OCI-LY7 (cell line): ENCODE measurements around the gene C22orf23. TPM values are rescaled to one million over a fixed set of nuclear protein-coding genes. Genes with fewer than 3 reads are reported as not detected.

ENCODE experiments used
- BruUV-seq: library from RNA; stranded (reverse); fragments of 400-500 nt; replicated peaks from 2 replicates; lab custom pipeline; 2021; lab: Mats Ljungman, UMichigan
- CTCF ChIA-PET: fragments of 300-600 bp; sonication (Branson Sonifier 250); formaldehyde crosslinking; loops from one replicate; lab custom pipeline; 2022; ENCODE audit warnings: antibody characterized with exemption; ENCODE audit not compliant: unreplicated experiment; lab: Charles Lee
- POLR2A ChIA-PET: fragments of 300-600 bp; sonication (Branson Sonifier 250); formaldehyde crosslinking; loops from one replicate; lab custom pipeline; 2022; ENCODE audit warnings: antibody characterized with exemption; lab: Charles Lee
- DNase-seq: peaks from one replicate; pipeline ENCODE4 v3.0.0-alpha.2; 2015; ENCODE audit warnings: low spot score
- H2AFZ ChIP-seq: fragments of 200-600 bp; sonication (generic), shearing (Covaris generic); 2 replicates; pipeline ENCODE4 v1.6.1; 2014; ENCODE audit warnings: mild to moderate bottlenecking, antibody characterized with exemption, low read length, moderate library complexity
- H3K27ac ChIP-seq: fragments of 200-600 bp; sonication (generic); 2 replicates; pipeline ENCODE4 v1.5.1; 2014; ENCODE audit warnings: mixed run types, low read depth, mild to moderate bottlenecking, moderate library complexity, low read length, inconsistent platforms; ENCODE audit not compliant: poor library complexity, severe bottlenecking
- H3K36me3 ChIP-seq: fragments of 200-600 bp; sonication (generic); 2 replicates; pipeline ENCODE4 v1.6.1; 2014; ENCODE audit warnings: mild to moderate bottlenecking, antibody characterized with exemption, low read length, moderate library complexity, mixed read lengths; ENCODE audit not compliant: insufficient read depth
- H3K4me1 ChIP-seq: fragments of 200-600 bp; sonication (generic); 2 replicates; pipeline ENCODE4 v1.5.1; 2014; ENCODE audit warnings: mild to moderate bottlenecking, low read length; ENCODE audit not compliant: insufficient read depth, poor library complexity, severe bottlenecking
- H3K4me2 ChIP-seq: fragments of 200-600 bp; sonication (generic); 2 replicates; pipeline ENCODE4 v1.6.1; 2014; ENCODE audit warnings: mild to moderate bottlenecking, low read length
- H3K4me3 ChIP-seq: fragments of 200-600 bp; sonication (generic); 2 replicates; pipeline ENCODE4 v1.5.1; 2014; ENCODE audit warnings: mild to moderate bottlenecking, low read depth, low read length; ENCODE audit not compliant: poor library complexity, severe bottlenecking
- H3K79me2 ChIP-seq: fragments of 200-600 bp; sonication (generic); 2 replicates; pipeline ENCODE4 v1.6.1; 2016; ENCODE audit warnings: low read depth, mild to moderate bottlenecking, low read length, moderate library complexity, mixed read lengths; ENCODE audit not compliant: insufficient read depth
- H3K9me2 ChIP-seq: fragments of 200-600 bp; sonication (generic); 2 replicates; pipeline ENCODE4 v1.6.1; 2016; ENCODE audit warnings: mild to moderate bottlenecking, low read length, mixed read lengths; ENCODE audit not compliant: insufficient read depth
- H3K9me3 ChIP-seq: fragments of 200-600 bp; sonication (generic); 2 replicates; pipeline ENCODE4 v1.6.1; 2014; ENCODE audit warnings: mild to moderate bottlenecking, mixed run types, low read length, mixed read lengths
- H4K20me1 ChIP-seq: fragments of 200-600 bp; sonication (generic); 2 replicates; pipeline ENCODE4 v1.6.1; 2014; ENCODE audit warnings: mild to moderate bottlenecking, antibody characterized with exemption, low read length, moderate library complexity, mixed read lengths; ENCODE audit not compliant: insufficient read depth
- EZH2phosphoT487 ChIP-seq: fragments of 200-600 bp; sonication (generic); IDR thresholded peaks from 2 replicates; pipeline ENCODE4 v1.6.1; 2018; ENCODE audit warnings: low read depth, borderline replicate concordance, mild to moderate bottlenecking, mixed run types, antibody characterized with exemption, low read length, moderate library complexity, mixed read lengths
- intact Hi-C: fragments of 100-400 bp; cut with micrococcal nuclease; formaldehyde crosslinking; loops from one replicate; pipeline ENCODE4 v1.10.0; 2022; ENCODE audit not compliant: unreplicated experiment
- total RNA-seq, 2 experiments: library from RNA; depleted of rRNA in 1 of 2; stranded (reverse); fragments of >200 nt in 1 of 2; shearing (Covaris generic) in 1 of 2; gene quantifications; 2 replicates each; pipeline ENCODE4 v1.2.3, GENCODE V29; 2014 to 2022
- TF ChIP-seq, protein P1 (sequence below): fragments of 200-600 bp; sonication (generic); conservative IDR thresholded peaks from 2 replicates; pipeline ENCODE4 v1.5.1; 2014; ENCODE audit warnings: mild to moderate bottlenecking, antibody characterized with exemption, low read length, moderate library complexity, mixed read lengths

Gene C22orf23
- total RNA-seq, 2 experiments from 2014 or later: 0.57 to 1.2 TPM

DNA sequence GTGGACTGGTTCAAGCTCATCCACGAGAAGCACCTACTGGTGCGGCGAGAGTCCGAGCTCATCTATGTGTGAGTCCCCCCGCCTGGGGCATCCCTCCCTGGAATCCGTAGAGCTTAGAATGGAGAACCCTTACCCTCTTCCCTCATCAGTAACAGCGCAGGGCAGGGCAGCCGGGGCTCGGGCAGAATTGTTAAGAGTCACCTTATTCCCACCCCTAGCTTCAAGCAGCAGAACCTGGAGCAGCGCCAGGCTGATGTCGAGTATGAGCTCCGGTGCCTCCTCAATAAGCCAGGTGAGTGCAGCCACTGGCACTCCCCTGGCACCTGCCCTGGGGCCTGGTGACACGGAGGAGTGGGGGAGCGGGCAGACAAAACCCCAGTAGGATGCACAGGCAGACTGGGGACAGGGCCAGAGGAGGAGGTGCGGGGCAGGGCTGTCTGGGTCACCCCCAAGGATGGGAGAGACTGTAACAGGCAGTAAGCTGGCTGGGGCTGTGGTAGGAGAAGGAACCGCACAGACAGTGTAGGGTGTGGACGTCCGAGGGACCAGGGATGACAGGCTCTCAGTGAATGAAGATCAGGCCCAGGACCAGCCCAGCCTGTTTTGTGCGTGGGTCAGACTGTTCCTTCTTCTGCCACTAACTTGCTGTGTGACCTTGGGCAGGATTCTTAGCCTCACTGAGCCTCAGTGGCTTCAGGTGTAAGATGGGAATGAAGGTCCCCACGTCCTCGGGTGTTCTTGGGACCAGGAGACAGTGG, 20.4 kb downstream of the C22orf23 start:
- peaks cover 4% of the 10 kb centered on the region; the same call in 1 of the 2 replicates for H3K36me3 ChIP-seq
- H3K4me1 ChIP-seq: peaks cover 32% of the 10 kb centered on the region
- H2AFZ ChIP-seq: no peak overlapping the region
- no peak overlapping the region for H3K4me2 ChIP-seq
- no peak for TF ChIP-seq EZH2phosphoT487
- TF ChIP-seq, protein P1, sequence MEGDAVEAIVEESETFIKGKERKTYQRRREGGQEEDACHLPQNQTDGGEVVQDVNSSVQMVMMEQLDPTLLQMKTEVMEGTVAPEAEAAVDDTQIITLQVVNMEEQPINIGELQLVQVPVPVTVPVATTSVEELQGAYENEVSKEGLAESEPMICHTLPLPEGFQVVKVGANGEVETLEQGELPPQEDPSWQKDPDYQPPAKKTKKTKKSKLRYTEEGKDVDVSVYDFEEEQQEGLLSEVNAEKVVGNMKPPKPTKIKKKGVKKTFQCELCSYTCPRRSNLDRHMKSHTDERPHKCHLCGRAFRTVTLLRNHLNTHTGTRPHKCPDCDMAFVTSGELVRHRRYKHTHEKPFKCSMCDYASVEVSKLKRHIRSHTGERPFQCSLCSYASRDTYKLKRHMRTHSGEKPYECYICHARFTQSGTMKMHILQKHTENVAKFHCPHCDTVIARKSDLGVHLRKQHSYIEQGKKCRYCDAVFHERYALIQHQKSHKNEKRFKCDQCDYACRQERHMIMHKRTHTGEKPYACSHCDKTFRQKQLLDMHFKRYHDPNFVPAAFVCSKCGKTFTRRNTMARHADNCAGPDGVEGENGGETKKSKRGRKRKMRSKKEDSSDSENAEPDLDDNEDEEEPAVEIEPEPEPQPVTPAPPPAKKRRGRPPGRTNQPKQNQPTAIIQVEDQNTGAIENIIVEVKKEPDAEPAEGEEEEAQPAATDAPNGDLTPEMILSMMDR: no peak
- no peaks in the 10 kb centered on the region for H3K79me2 ChIP-seq
- no peaks in the 10 kb centered on the region for H4K20me1 ChIP-seq
- H3K9me2 ChIP-seq: no peaks in the 10 kb centered on the region
- ChIA-PET CTCF (no interaction called here), POLR2A (no interaction called here)
- H3K9me3 ChIP-seq: no peaks in the 10 kb centered on the region
- no peak for DNase-seq
- H3K27ac ChIP-seq: no peak overlapping the region
- BruUV-seq: no TSS peak
- intact Hi-C loops: no loop called here
- no peak overlapping the region for H3K4me3 ChIP-seq

- Histone ChIP-seq H3K4me3 (no peak overlapping the region), H3K9me2 (no peaks in the 10 kb centered on the region), H3K36me3 (peaks cover 4% of the 10 kb centered on the region; the same call in 1 of the 2 replicates), H2AFZ (no peak overlapping the region), H3K4me1 (peaks cover 32% of the 10 kb centered on the region), H3K27ac (no peak overlapping the region), H3K9me3 (no peaks in the 10 kb centered on the region), H3K4me2 (0 out of 2 replicates have a peak overlapping the region, but pooled peaks have one; percentile 27), H4K20me1 (no peaks in the 10 kb centered on the region), H3K79me2 (no peaks in the 10 kb centered on the region)
- TF ChIP-seq, protein P1: no peak
- no peak for TF ChIP-seq EZH2phosphoT487
- intact Hi-C loops: no loop called here
- DNase-seq: no peak
- POLR2A ChIA-PET: no interaction called here
- BruUV-seq: no TSS peak
- CTCF ChIA-PET: no interaction called here
These were observed 21.0 kb downstream of the C22orf23 start for GRCh38 chr22:37932401-37932800.

DNA sequence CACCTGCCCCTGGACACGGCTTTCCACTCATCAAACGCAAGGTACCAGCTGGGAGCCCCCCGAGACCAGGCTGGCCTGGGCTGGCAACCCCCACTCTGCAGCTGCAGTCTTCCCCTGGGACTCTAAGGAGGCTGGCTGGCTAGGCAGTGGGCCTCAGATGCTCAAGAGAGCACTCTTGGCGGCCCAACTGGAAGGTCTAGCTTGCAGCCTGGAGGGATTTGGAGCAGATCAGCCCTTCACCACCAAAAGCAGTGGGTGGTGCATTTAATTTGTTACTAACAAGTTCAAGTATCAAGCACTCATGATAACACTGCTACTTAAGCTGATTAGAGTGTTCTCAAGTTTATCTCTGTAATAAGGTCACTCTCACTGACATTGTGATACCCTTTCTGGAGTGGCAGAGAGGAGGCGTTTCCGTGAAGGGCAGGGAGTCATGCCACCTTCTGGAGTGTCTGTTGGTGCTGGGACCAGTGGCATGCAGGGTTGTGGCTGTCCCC, 21.5 kb downstream of the C22orf23 start:
- intact Hi-C loops: no loop called here
- POLR2A ChIA-PET: no interaction called here
- BruUV-seq: no TSS peak

More for the DNA sequence above, 21.5 kb downstream of the C22orf23 start:
- CTCF ChIA-PET: no interaction called here
- H3K9me2 ChIP-seq: no peaks in the 10 kb centered on the region
- no peak overlapping the region for H2AFZ ChIP-seq
- H3K36me3 ChIP-seq: peaks cover 1% of the 10 kb centered on the region; the same call in 1 of the 2 replicates
- H3K4me2 ChIP-seq: peak overlapping the region; percentile 27; the same call in 1 of the 2 replicates
- TF ChIP-seq, protein P1: no peak
- no peak for TF ChIP-seq EZH2phosphoT487
- H3K9me3 ChIP-seq: no peaks in the 10 kb centered on the region
- H3K79me2 ChIP-seq: no peaks in the 10 kb centered on the region
- DNase-seq: peak; percentile 48
- peak overlapping the region; percentile 19 for H3K27ac ChIP-seq
- H4K20me1 ChIP-seq: no peaks in the 10 kb centered on the region
- H3K4me1 ChIP-seq: peaks cover 32% of the 10 kb centered on the region
- H3K4me3 ChIP-seq: no peak overlapping the region
